Activated T-helper 1 cell treated with Interleukin-2 at 50 U/mL for 16 hours (primary cell): ENCODE measurements around the gene GAB2.

Source experiments
- DNase-seq: peaks from one replicate; pipeline ENCODE4 v3.0.0-alpha.2; 2020; ENCODE audit warnings: low read depth

GAB2 gene

DNA sequence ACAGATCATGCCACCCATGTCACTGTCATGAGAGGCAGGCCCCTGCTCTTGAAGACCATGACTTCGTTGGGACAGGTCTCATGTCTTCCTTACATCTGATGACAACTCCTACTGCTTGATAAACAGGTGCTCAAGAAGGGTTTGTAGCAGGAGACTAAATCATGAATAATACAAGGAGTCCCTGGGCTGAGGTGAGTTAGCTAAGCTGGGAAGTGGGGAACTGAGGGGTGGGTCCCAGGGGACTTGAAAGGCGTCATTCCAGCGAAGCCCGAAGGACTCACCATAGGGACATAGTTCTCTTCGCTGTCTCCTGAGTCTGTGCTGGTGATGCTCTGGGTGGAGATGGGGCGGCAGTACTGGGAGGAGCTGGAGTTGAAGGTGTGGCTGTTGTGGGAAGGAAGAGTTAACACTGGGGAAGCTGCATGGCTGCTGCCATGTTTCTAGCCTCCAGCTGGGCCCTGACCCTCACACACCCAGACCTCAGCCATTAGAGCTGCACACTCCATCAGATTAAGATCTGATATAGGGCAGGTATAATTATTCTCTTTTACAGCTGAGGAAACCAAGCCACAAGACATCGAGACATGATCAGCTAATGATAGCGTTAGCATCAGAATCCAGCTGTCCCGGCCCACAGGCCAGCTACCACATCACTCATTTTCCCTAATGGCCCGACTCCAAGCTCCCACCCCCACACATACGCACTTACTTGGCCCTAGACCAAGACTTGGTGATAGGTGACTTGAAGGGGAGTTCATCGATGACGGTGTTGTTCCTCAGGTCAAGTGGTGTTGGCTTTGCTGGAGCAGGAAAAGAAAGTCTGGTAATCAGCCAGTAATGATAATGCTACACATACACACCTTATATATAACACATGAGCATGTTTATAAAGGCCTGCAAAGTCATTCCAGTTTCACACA is 196.0 kb downstream of the GAB2 start:
- DNase-seq = no peak

DNA sequence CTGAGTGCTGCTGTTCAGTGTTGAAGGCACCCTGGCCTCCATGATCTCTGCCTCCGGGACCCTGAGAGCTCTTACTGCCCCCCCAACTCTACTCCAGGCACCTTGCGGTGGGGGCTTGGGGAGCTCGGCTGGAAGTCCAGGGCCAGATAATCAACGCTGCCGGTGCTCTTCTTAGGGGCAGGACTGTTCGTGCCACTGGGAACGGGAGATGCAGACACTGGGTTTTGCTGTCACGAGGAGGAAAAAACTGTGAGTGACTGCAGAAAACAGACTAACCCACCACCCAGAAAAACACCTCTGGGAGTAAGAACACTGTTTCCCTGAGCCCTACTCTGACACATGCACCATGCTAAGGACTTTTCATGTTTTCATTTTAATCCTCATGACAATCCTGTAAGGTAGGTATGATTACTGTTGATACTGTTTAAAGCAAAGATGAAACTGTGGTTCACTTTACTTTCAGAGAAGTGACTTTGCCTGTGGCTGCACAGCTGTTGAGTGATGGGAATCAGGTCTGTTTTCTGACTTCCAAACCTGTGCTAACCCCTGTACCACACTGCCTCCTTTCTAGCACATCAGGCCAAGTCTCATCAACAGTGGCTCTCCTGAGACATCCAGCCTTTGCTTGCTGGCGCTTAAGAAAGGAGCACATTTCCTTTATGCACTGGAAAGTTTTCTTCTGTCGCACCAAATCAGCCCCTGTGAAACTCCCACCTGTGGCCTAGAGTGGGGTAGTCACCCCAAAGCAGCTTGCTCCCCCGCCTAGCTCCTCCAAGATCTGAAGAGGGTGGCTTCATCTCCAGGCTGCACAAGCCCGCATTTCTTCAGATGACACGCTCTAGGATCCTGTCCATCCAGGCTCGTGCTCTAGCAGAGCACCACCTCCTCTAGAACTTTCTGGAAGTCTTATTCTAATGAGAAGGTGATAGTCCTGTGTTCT is 197.1 kb downstream of the GAB2 start:
- no peak for DNase-seq

DNA sequence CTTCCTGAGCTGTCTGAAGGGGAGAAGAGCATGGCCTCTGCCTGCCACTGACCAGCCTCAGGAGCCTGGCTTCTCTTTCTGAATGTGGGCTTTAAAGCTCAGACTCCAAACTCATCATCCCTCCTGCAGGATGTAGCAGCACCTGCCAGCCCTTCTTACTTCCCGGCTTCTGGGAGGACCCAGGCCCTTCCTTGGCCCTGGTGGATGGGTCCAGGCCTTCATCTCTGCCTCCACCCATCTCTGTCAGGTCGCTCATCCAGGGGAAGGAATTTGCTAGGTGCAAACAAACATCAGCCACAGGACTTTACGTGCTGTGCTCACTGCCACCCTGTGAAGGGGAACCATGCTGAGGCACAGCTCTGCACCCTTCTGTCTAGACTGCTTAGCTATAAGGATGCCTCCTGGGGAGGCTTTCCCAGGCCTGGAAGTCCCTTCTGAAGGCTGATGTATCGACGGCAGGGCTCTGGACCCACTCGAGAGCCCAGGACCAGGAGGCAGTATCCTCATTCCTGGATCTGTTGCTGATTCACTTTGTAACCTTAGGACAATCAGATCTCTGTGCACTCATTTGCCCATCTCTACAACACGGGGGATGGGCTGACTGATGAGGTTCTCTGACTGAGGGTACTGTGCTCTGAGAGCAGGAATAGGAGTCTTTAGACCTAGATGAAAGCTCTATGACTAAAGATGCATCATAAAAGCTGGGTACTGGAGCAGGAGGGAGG is 198.0 kb downstream of the GAB2 start:
- no peak for DNase-seq

DNA sequence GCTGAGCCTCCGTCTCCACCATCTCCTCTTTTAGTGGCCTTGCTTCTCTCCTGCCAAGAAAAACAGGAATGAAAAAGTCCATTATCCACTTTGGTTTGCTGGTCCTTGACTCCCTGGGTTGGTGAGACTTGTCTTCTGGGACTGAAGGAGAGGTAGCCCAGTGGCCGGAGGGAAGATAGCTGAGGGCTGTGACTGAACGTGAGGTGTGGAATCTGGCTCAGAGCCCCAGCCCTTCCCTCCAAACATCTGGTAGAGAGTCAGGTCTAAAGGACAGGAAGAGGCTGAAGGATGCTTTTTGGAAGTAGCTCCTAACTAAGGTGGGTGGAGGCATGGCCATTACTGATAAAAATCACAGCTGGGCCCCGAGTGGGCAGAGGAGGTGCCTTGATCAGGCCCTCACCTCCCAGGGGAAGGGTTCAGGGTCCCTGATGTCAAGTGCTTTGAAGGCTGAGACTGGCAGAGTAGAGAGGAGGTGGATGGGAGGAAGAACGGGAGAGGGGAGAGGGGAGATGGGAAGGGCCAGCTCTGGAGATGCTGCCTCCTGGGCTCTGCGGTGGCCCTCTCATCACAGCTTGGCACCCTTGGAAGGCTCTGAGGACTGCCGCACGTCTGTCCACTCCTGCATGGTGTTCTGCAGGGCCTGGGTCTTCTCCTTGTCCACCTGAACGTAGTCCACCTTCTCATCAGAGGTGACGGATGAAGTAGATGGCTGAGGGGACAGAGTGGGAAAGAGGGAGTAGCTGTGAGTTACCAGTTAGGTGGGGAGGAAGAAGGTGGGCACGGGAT is 198.7 kb downstream of the GAB2 start:
- no peak for DNase-seq

GRCh38 chr11:78217650-78218541 is 199.7 kb downstream of the GAB2 start:
- DNase-seq = no peak

GRCh38 chr11:78216571-78217287 is 200.9 kb downstream of the GAB2 start:
- no peak for DNase-seq

DNA sequence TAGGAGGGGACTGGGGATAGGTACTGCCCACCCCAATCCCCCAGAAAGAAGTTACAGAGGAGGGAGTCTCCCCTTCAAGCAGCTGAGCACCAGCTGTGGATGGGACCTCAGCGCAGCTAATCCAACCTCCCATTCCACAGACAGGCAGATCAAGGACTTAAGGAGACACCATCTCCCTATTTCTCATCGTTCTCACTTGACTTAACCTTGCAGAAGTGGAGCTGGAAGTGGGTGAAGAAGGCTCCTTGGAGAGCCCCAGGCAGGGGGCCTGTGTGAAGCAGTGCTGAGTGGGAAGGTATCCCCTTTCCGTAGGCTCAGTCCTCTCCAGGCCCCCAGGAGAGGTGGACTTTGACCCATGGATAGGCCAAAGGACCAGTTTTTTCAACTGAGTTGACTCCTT is 201.6 kb downstream of the GAB2 start:
- no peak for DNase-seq

DNA sequence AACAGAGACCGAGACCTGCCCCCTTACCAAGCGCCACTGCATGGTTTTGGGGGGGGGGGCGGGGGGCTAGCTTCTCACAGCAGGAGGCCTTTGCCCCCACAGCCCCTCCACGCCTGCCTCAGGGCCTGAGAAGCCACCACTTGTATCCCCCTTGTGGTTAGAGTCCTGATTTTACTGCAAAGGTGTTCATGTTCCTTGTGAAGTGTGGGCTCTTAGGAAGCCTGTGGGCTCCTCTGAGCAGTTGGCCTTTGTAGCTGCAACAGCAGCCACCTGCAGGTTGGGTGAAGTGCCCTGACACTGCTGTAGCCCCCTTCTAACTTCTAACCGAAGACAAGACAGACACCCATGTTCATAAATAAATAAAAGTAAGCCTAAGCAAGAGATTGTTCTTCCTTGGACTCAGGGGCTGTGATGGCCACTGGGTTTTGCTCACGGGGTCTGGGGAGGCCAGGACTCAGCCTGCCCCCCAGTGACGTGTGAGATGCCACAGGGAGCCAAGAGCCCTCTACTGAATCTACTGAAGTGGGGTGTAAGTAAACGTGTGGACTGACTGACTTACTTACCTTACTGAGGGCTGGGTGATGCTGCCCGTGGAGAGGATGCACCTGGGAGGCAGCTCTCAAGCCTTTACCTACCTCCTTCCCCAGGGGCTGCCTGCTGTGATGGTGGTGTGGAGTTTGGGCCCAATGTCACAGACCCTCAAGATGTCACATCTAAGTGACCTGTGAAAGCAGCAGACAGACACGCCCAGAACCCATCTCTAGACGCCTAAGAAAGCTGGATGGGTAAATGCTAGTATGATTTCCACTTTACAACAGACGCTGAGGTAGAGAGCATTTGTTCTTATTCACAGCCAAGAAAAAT is 203.1 kb downstream of the GAB2 start:
- DNase-seq = no peak

GRCh38 chr11:78213526-78214330 is 203.9 kb downstream of the GAB2 start:
- no peak for DNase-seq

GRCh38 chr11:78212586-78213371 is 204.8 kb downstream of the GAB2 start:
- DNase-seq = no peak

DNA sequence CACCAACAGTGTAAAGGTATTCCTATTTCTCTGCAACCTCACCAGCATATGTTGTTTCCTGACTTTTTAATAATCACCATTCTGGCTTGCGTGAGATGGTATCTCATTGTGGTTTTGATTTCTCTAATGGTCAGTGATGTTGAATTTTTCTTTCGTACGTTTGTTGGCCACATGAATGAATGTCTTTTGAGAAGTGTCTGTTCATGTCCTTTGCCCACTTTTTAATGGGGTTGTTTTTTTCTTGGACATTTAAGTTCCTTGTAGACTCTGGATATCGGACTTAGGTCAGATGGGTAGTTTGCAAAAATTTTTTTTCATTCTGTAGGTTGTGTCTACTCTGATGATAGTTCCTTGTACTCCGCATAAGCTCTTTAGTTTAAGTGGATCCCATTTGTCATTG is 206.1 kb downstream of the GAB2 start:
- no peak for DNase-seq

- no peak for DNase-seq
Observed at GRCh38 chr11:78210000-78210608, 207.5 kb downstream of the GAB2 start.

DNA sequence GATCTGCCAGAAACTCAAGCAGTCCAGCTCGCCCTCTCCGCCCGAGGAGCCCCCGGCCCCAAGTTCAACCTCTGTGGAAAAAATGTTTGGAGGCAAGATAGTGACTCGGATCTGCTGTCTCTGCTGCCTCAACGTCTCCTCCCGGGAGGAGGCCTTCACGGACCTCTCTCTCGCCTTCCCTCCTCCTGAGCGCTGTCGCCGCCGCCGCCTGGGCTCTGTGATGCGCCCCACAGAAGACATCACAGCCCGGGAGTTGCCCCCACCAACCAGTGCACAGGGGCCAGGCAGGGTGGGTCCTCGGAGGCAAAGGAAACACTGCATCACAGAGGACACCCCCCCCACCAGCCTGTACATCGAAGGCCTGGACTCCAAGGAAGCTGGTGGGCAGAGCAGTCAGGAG is 208.1 kb downstream of the GAB2 start:
- no peak for DNase-seq

DNA sequence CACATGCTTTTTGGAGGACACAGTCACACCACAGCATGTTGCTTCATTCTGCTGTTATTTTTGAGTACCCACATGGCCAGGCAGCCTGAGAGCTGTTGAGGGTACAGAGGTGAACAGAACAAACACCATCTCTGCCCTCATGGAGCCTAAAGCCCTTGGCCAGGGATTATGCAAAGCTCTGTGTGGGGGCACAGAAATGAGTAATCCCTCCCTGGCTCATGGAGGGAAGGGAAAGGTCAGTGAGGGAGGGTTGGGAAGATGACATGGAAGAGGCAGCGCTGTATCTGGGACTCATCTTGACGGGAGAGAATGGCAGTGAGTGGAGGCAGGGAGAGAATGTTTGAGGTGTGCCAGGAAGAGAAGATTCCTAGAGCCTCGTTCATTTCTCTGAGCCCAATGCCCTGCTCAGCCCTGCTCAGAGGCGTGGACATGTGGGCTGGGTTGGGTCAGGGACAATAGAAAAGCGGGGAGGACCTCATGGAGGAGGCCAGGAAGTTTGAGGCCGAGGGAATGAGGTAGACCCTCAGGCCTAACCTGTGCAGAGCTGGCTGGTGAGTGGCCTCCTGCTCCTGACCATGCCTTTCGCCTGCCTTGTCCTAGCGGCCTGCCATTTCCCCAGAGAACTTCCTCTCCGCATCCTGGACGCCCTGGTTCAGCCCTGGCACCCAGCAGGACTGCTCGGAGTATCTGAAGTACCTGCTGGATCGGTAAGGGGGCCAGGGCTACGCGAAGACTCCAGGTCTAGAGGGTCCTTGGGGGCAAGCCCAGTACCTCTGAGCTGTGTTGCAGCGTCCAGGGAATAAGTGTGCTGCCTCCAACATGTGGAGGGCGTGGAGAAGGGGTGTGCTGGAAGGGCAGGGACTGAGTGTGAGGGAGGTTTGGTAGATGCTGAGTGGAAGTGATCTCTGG is 209.1 kb downstream of the GAB2 start:
- no peak for DNase-seq

GRCh38 chr11:78207532-78208256 is 209.9 kb downstream of the GAB2 start:
- DNase-seq = no peak
